Camera-type eye (tissue), 1 donor: ENCODE results near the gene CCDC85C. TPM values are rescaled to one million over a fixed set of nuclear protein-coding genes. Genes with fewer than 3 reads are reported as not detected.

Experiments used
- total RNA-seq: library from RNA; depleted of rRNA; stranded (reverse); fragments of >200 nt; gene quantifications from one replicate; pipeline ENCODE4 v1.2.3, GENCODE V29; 2014

Gene CCDC85C
- total RNA-seq = 42.2 TPM

GRCh38 chr14:99603471-99604277 lies at the start of gene CCDC85C:
CCDC85C (minus strand) TSS chr14:99604207; CDS start chr14:99603959, 248 bp downstream.

GRCh38 chr14:99644723-99645544 lies 40.9 kb upstream of the CCDC85C start, which contains the start of gene HHIPL1:
HHIPL1 (plus strand) TSS chr14:99645129; CDS start chr14:99645208, 79 bp downstream.

GRCh38 chr14:99480917-99481744 lies 122.9 kb downstream of the CCDC85C start, which contains the start of gene CCNK:
CCNK (plus strand) TSS chr14:99481409; CDS start chr14:99492678, 11,269 bp downstream.

GRCh38 chr14:99479906-99480869 lies 123.8 kb downstream of the CCDC85C start, which contains the start of gene SETD3:
SETD3 (minus strand) TSS chr14:99480859; CDS start chr14:99465805, 15,054 bp downstream.

Other genes starting within 250 kb of the CCDC85C start
- gene SETD3, start 123.3 kb downstream of the CCDC85C start, total RNA-seq = 107 TPM
- 45.9 TPM for gene CCNK, start 122.8 kb downstream of the CCDC85C start, total RNA-seq
- gene HHIPL1, start 40.9 kb upstream of the CCDC85C start, total RNA-seq = 11.6 TPM
- 5.4 TPM for gene CYP46A1, start 80.1 kb upstream of the CCDC85C start, total RNA-seq
- 187 TPM for gene EML1, start 189.2 kb upstream of the CCDC85C start, total RNA-seq